IPS DF 6.9 (cell line): ENCODE data around the gene ZNF598.

ENCODE experiments used
- DNase-seq: peaks from one replicate; pipeline ENCODE4 v3.0.0-alpha.2; 2013; ENCODE audit warnings: low read depth, low spot score
- H3K27ac ChIP-seq: one replicate; pipeline ENCODE4 v1.5.1; 2013; ENCODE audit warnings: low read length, control low read depth
- H3K27me3 ChIP-seq: 2 replicates; pipeline ENCODE4 v1.6.1; 2013; ENCODE audit warnings: mild to moderate bottlenecking, low read length; ENCODE audit not compliant: control insufficient read depth, insufficient read depth
- H3K36me3 ChIP-seq: 2 replicates; pipeline ENCODE4 v1.6.1; 2013; ENCODE audit warnings: low read length; ENCODE audit not compliant: control insufficient read depth, insufficient read depth
- H3K4me1 ChIP-seq: 2 replicates; pipeline ENCODE4 v1.6.1; 2013; ENCODE audit warnings: low read length; ENCODE audit not compliant: control insufficient read depth, insufficient read depth
- H3K4me3 ChIP-seq: 2 replicates; pipeline ENCODE4 v1.5.1; 2013; ENCODE audit warnings: mild to moderate bottlenecking, low read length
- H3K9me3 ChIP-seq: 2 replicates; pipeline ENCODE4 v1.6.1; 2013; ENCODE audit warnings: low read length, inconsistent platforms; ENCODE audit not compliant: control insufficient read depth, insufficient read depth
- WGBS: extraction: QIAGEN DNeasy Blood & Tissue Kit; methylation state at CpG from one replicate; pipeline ENCODE4 v1.1.7; 2013; ENCODE audit warnings: mixed read lengths, missing lambda C conversion rate; ENCODE audit not compliant: insufficient read length, insufficient coverage; 5-methylcytosine and 5-hydroxymethylcytosine counted together

ZNF598 gene

GRCh38 chr16:1973461-1974156, 36.0 kb downstream of the ZNF598 start:
- H3K4me3 ChIP-seq: no peak overlapping the region
- H3K4me1 ChIP-seq: peaks cover 5% of the 10 kb centered on the region
- no peak for DNase-seq
- peaks cover 37% of the 10 kb centered on the region for H3K36me3 ChIP-seq
- no peaks in the 10 kb centered on the region for H3K9me3 ChIP-seq
- WGBS: no CpG with 5 or more reads among the region's 16 CpGs
- no peak overlapping the region for H3K27ac ChIP-seq
- no peaks in the 10 kb centered on the region for H3K27me3 ChIP-seq

- Histone ChIP-seq H3K36me3 (peaks cover 29% of the 10 kb centered on the region), H3K4me1 (peaks cover 5% of the 10 kb centered on the region), H3K4me3 (peak overlapping the region; percentile 90), H3K27me3 (no peaks in the 10 kb centered on the region), H3K9me3 (no peaks in the 10 kb centered on the region), H3K27ac (no peak overlapping the region)
- no peak for DNase-seq
- WGBS: no CpG with 5 or more reads among the region's 22 CpGs
Measured at GRCh38 chr16:1972490-1972877, 37.1 kb downstream of the ZNF598 start.

- no CpG with 5 or more reads among the region's 78 CpGs for WGBS
- H3K4me1 ChIP-seq: peaks cover 5% of the 10 kb centered on the region
- DNase-seq: peak; percentile 83
Measured at GRCh38 chr16:1971796-1972489, 37.7 kb downstream of the ZNF598 start, which contains the start of gene TBL3. TSS of gene TBL3 (plus strand) at chr16:1972053. CDS start at chr16:1972165, 112 bp downstream.

GRCh38 chr16:1968146-1968953, 41.3 kb downstream of the ZNF598 start:
- no peaks in the 10 kb centered on the region for H3K9me3 ChIP-seq
- WGBS: no CpG with 5 or more reads among the region's 41 CpGs
- H3K4me1 ChIP-seq: peaks cover 5% of the 10 kb centered on the region
- H3K27me3 ChIP-seq: no peaks in the 10 kb centered on the region
- H3K27ac ChIP-seq: no peak overlapping the region
- H3K4me3 ChIP-seq: no peak overlapping the region
- DNase-seq: no peak
- peaks cover 6% of the 10 kb centered on the region for H3K36me3 ChIP-seq

More at GRCh38 chr16:1971796-1972489, 37.7 kb downstream of the ZNF598 start, which contains the start of gene TBL3:
- no peaks in the 10 kb centered on the region for H3K9me3 ChIP-seq
- H3K27me3 ChIP-seq: no peaks in the 10 kb centered on the region
- peak within 1 kb of the TSS; percentile 90 for H3K4me3 ChIP-seq
- H3K27ac ChIP-seq: no peak within 1 kb of the TSS
- peaks cover 24% of the 10 kb centered on the region for H3K36me3 ChIP-seq

GRCh38 chr16:1966460-1966859, 43.2 kb downstream of the ZNF598 start, which contains the start of gene RNF151:
TSS of gene RNF151 (plus strand) at chr16:1966856. CDS start at chr16:1966882, 26 bp downstream.
- Histone ChIP-seq H3K4me3 (peak within 1 kb of the TSS; percentile 92; the same call in 1 of the 2 replicates), H3K4me1 (0 out of 2 replicates have a peak, but pooled peaks cover 2% of the 10 kb centered on the region), H3K9me3 (no peaks in the 10 kb centered on the region), H3K27me3 (no peaks in the 10 kb centered on the region), H3K36me3 (peaks cover 18% of the 10 kb centered on the region), H3K27ac (no peak within 1 kb of the TSS)
- WGBS: no CpG with 5 or more reads among the region's 6 CpGs
- no peak for DNase-seq

- no peak for DNase-seq
- WGBS: no CpG with 5 or more reads among the region's 24 CpGs
Measured at GRCh38 chr16:1965396-1966001, 44.1 kb downstream of the ZNF598 start.

GRCh38 chr16:1964506-1965395, 44.9 kb downstream of the ZNF598 start, which contains the start of gene RPS2:
TSS of gene RPS2 (minus strand) at chr16:1964826. CDS start at chr16:1964625, 201 bp downstream.
- no CpG with 5 or more reads among the region's 97 CpGs for WGBS
- DNase-seq: peak; percentile 89
- Histone ChIP-seq H3K9me3 (no peaks in the 10 kb centered on the region), H3K27ac (no peak within 1 kb of the TSS), H3K27me3 (no peaks in the 10 kb centered on the region), H3K4me3 (peak within 1 kb of the TSS; percentile 92), H3K4me1 (no peaks in the 10 kb centered on the region), H3K36me3 (peaks cover 18% of the 10 kb centered on the region)

More at GRCh38 chr16:1965396-1966001, 44.1 kb downstream of the ZNF598 start:
- peaks cover 18% of the 10 kb centered on the region for H3K36me3 ChIP-seq
- no peak overlapping the region for H3K27ac ChIP-seq
- no peaks in the 10 kb centered on the region for H3K4me1 ChIP-seq
- peak overlapping the region; percentile 92 for H3K4me3 ChIP-seq
- no peaks in the 10 kb centered on the region for H3K27me3 ChIP-seq
- H3K9me3 ChIP-seq: no peaks in the 10 kb centered on the region

- peak overlapping the region; percentile 74 for H3K4me3 ChIP-seq
- H3K27me3 ChIP-seq: no peaks in the 10 kb centered on the region
- H3K9me3 ChIP-seq: no peaks in the 10 kb centered on the region
- no peak for DNase-seq
- no peak overlapping the region for H3K27ac ChIP-seq
- H3K4me1 ChIP-seq: no peaks in the 10 kb centered on the region
- WGBS: no CpG with 5 or more reads among the region's 44 CpGs
- peaks cover 18% of the 10 kb centered on the region for H3K36me3 ChIP-seq
Measured at GRCh38 chr16:1963806-1964505, 45.7 kb downstream of the ZNF598 start.
